H1 (cell line): ENCODE data around the gene TFCP2. TPM values are rescaled to one million over a fixed set of nuclear protein-coding genes. Genes with fewer than 3 reads are reported as not detected.

Source experiments
- CTCF ChIA-PET: fragments of 300-600 bp; sonication (Branson Sonifier 250); formaldehyde crosslinking; loops from one replicate; lab custom pipeline; 2021; ENCODE audit not compliant: partially characterized antibody; lab: Charles Lee
- POLR2A ChIA-PET: fragments of 300-600 bp; sonication (Branson Sonifier 250); formaldehyde crosslinking; loops from one replicate; lab custom pipeline; 2021; ENCODE audit warnings: inconsistent platforms; ENCODE audit not compliant: partially characterized antibody; lab: Charles Lee
- DNase-seq, 2 experiments: peaks; one replicate each; pipeline versions ENCODE4 v3.0.0 to v3.0.0-alpha.2; 2010 to 2022; ENCODE audit warnings: low spot score in 2 of 2, low read depth in 1 of 2, mixed read lengths in 1 of 2
- FAIRE-seq: peaks from 2 replicates; lab custom pipeline; 2011; peaks lifted over from hg19 to GRCh38; lab: Jason Lieb, UNC
- H2AFZ ChIP-seq: 2 replicates; pipeline ENCODE4 v1.8.1; 2012; ENCODE audit warnings: low read length, inconsistent platforms
- H2AK5ac ChIP-seq: 2 replicates; pipeline ENCODE4 v1.6.1; 2013; ENCODE audit warnings: low read depth, low read length
- H2BK120ac ChIP-seq: replicated peaks from 2 replicates; pipeline ENCODE3; 2013; ENCODE audit warnings: low read depth, low read length, inconsistent platforms
- H2BK12ac ChIP-seq: 2 replicates; pipeline ENCODE4 v1.6.1; 2013; ENCODE audit warnings: low read depth, low read length
- H2BK15ac ChIP-seq: 2 replicates; pipeline ENCODE4 v1.6.1; 2013; ENCODE audit warnings: low read length
- H2BK20ac ChIP-seq: 2 replicates; pipeline ENCODE4 v1.6.1; 2013; ENCODE audit warnings: low read length
- H2BK5ac ChIP-seq: 2 replicates; pipeline ENCODE4 v1.6.1; 2013; ENCODE audit warnings: low read depth, low read length
- H3K14ac ChIP-seq: 2 replicates; pipeline ENCODE4 v1.6.1; 2013; ENCODE audit warnings: inconsistent platforms; ENCODE audit not compliant: insufficient read length
- H3K18ac ChIP-seq: 2 replicates; pipeline ENCODE4 v1.6.1; 2013; ENCODE audit warnings: low read length; ENCODE audit errors: extremely low read depth
- H3K23ac ChIP-seq: 2 replicates; pipeline ENCODE4 v1.6.1; 2013; ENCODE audit warnings: inconsistent platforms; ENCODE audit not compliant: insufficient read length
- H3K23me2 ChIP-seq: 2 replicates; pipeline ENCODE4 v1.6.1; 2013; ENCODE audit warnings: low read depth, low read length
- H3K27ac ChIP-seq: 2 replicates; pipeline ENCODE4 v1.6.1; 2011; ENCODE audit warnings: low read depth, low read length, inconsistent platforms
- H3K27me3 ChIP-seq, 4 experiments: replicated peaks in 1 of 4; 1 replicate in 1 of 4; 2 replicates in 3 of 4; pipeline versions ENCODE4 v1.6.1 to v1.8.1; 2011 to 2013; ENCODE audit warnings: low read length in 3 of 4, mild to moderate bottlenecking in 3 of 4, inconsistent platforms in 2 of 4, mixed read lengths in 2 of 4, moderate library complexity in 1 of 4; ENCODE audit not compliant: control insufficient read depth in 3 of 4, insufficient read depth in 3 of 4; ENCODE audit errors: extremely low read depth in 1 of 4
- H3K36me3 ChIP-seq, 4 experiments: 2 replicates each; pipeline versions ENCODE4 v1.6.1 to v1.8.1; 2011 to 2013; ENCODE audit warnings: mild to moderate bottlenecking in 4 of 4, low read length in 3 of 4, moderate library complexity in 2 of 4, control low read depth in 1 of 4, inconsistent platforms in 1 of 4; ENCODE audit not compliant: insufficient read depth in 4 of 4, control insufficient read depth in 2 of 4
- H3K4ac ChIP-seq: replicated peaks from 2 replicates; pipeline ENCODE3; 2013; ENCODE audit warnings: low read length, low read depth, mixed read lengths, inconsistent platforms; ENCODE audit not compliant: insufficient read length
- H3K4me1 ChIP-seq, 4 experiments: replicated peaks in 1 of 4; 1 replicate in 1 of 4; 2 replicates in 3 of 4; pipeline versions ENCODE4 v1.6.1 to v1.8.1; 2011 to 2013; ENCODE audit warnings: low read length in 3 of 4, inconsistent platforms in 2 of 4, mixed read lengths in 1 of 4; ENCODE audit not compliant: insufficient read depth in 4 of 4, control insufficient read depth in 3 of 4
- H3K4me2 ChIP-seq, 2 experiments: 2 replicates each; pipeline versions ENCODE4 v1.6.1 to v1.8.1; 2011 to 2013; ENCODE audit warnings: low read depth in 2 of 2, low read length in 2 of 2, control low read depth in 1 of 2, inconsistent platforms in 1 of 2, mild to moderate bottlenecking in 1 of 2; ENCODE audit not compliant: insufficient read depth in 1 of 2
- H3K4me3 ChIP-seq, 4 experiments: fragments of 200-600, 300-600 bp in 1 of 4; sonication (generic), shearing (Covaris generic), sonication (Bioruptor Twin) in 1 of 4; 2 replicates each; pipeline versions ENCODE4 v1.5.1 to v1.8.1; 2011 to 2016; ENCODE audit warnings: low read length in 4 of 4, low read depth in 3 of 4, control low read depth in 2 of 4, inconsistent platforms in 2 of 4, mild to moderate bottlenecking in 2 of 4, mixed read lengths in 1 of 4, moderate library complexity in 1 of 4; ENCODE audit not compliant: insufficient read depth in 2 of 4; ENCODE audit errors: extremely low read depth in 1 of 4
- H3K56ac ChIP-seq: replicated peaks from 2 replicates; pipeline ENCODE3; 2013; ENCODE audit warnings: low read depth, mild to moderate bottlenecking, mixed read lengths, low read length, inconsistent platforms; ENCODE audit not compliant: insufficient read length
- H3K79me1 ChIP-seq: 2 replicates; pipeline ENCODE4 v1.6.1; 2013; ENCODE audit warnings: low read depth, low read length, control low read depth
- H3K79me2 ChIP-seq, 2 experiments: 2 replicates each; pipeline versions ENCODE4 v1.6.1 to v1.8.1; 2012 to 2013; ENCODE audit warnings: low read length in 2 of 2, mild to moderate bottlenecking in 2 of 2, inconsistent platforms in 1 of 2; ENCODE audit not compliant: insufficient read depth in 2 of 2, control insufficient read depth in 1 of 2
- H3K9ac ChIP-seq, 4 experiments: replicated peaks in 1 of 4; 1 replicate in 1 of 4; 2 replicates in 3 of 4; pipeline versions ENCODE4 v1.6.1 to v1.8.1; 2011 to 2013; ENCODE audit warnings: low read depth in 3 of 4, low read length in 3 of 4, control low read depth in 2 of 4, mild to moderate bottlenecking in 2 of 4, moderate library complexity in 2 of 4, inconsistent platforms in 1 of 4; ENCODE audit errors: extremely low read depth in 1 of 4
- H3K9me3 ChIP-seq, 2 experiments: 2 replicates each; pipeline versions ENCODE4 v1.6.1 to v1.8.1; 2012 to 2013; ENCODE audit warnings: mild to moderate bottlenecking in 2 of 2, moderate library complexity in 2 of 2, control low read depth in 1 of 2, inconsistent platforms in 1 of 2, low read depth in 1 of 2, low read length in 1 of 2, mixed read lengths in 1 of 2; ENCODE audit not compliant: insufficient read depth in 2 of 2
- H4K20me1 ChIP-seq, 2 experiments: replicated peaks in 1 of 2; 2 replicates each; pipeline versions ENCODE3 to v1.8.1; 2011 to 2013; ENCODE audit warnings: inconsistent platforms in 2 of 2, low read length in 2 of 2, mild to moderate bottlenecking in 1 of 2; ENCODE audit not compliant: insufficient read depth in 2 of 2, control insufficient read depth in 1 of 2
- H4K5ac ChIP-seq: 2 replicates; pipeline ENCODE4 v1.6.1; 2013; ENCODE audit warnings: low read length, low read depth, mixed read lengths, inconsistent platforms; ENCODE audit not compliant: insufficient read length
- H4K8ac ChIP-seq: 2 replicates; pipeline ENCODE4 v1.8.0; 2013; ENCODE audit warnings: mild to moderate bottlenecking, moderate library complexity, low read length, inconsistent platforms; ENCODE audit not compliant: insufficient read depth; ENCODE audit errors: extremely low read depth
- H4K91ac ChIP-seq: replicated peaks from 2 replicates; pipeline ENCODE3; 2013; ENCODE audit warnings: low read length, mixed read lengths, inconsistent platforms; ENCODE audit not compliant: insufficient read length
- ATF3 ChIP-seq: IDR thresholded peaks from 2 replicates; pipeline ENCODE4 v1.6.1; 2011; ENCODE audit warnings: low read depth, mild to moderate bottlenecking, low read length; ENCODE audit not compliant: insufficient read depth
- BCL11A ChIP-seq, 2 experiments: IDR thresholded peaks; one replicate each; pipeline ENCODE4 v1.6.1; 2011; ENCODE audit warnings: low read depth in 2 of 2, low read length in 2 of 2, mild to moderate bottlenecking in 2 of 2
- CREB1 ChIP-seq: IDR thresholded peaks from 2 replicates; pipeline ENCODE4 v1.6.1; 2012; ENCODE audit warnings: inconsistent platforms
- NANOG ChIP-seq: IDR thresholded peaks from 2 replicates; pipeline ENCODE4 v1.6.1; 2011; ENCODE audit warnings: low read length, low read depth, mild to moderate bottlenecking, inconsistent platforms; ENCODE audit not compliant: insufficient read depth, poor library complexity, severe bottlenecking
- RFX5 ChIP-seq: IDR thresholded peaks from 2 replicates; pipeline ENCODE4 v1.6.1; 2011; ENCODE audit warnings: low read depth, low read length, improper control_type of control experiment, borderline replicate concordance
- RXRA ChIP-seq: IDR thresholded peaks from 2 replicates; pipeline ENCODE4 v1.6.1; 2011; ENCODE audit warnings: low read depth, mild to moderate bottlenecking, low read length, moderate library complexity; ENCODE audit not compliant: insufficient read depth
- SAP30 ChIP-seq: fragments of 300-600 bp; sonication (generic); IDR thresholded peaks from 2 replicates; pipeline ENCODE4 v1.7.1; 2012; ENCODE audit warnings: low read length, moderate library complexity, mild to moderate bottlenecking, inconsistent platforms; ENCODE audit not compliant: insufficient read depth, insufficient replicate concordance
- SIRT6 ChIP-seq: IDR thresholded peaks from one replicate; pipeline ENCODE4 v1.7.1; 2012; ENCODE audit warnings: low read length, inconsistent platforms
- YY1 ChIP-seq: IDR thresholded peaks from 2 replicates; pipeline ENCODE4 v1.6.1; 2011; ENCODE audit warnings: low read depth, mild to moderate bottlenecking, low read length
- WGBS, 2 experiments: shearing (Covaris generic) in 1 of 2; methylation state at CpG; one replicate each; pipeline versions ENCODE4 v1.1.6 to v1.1.7; 2013 to 2015; ENCODE audit warnings: low lambda C conversion rate in 2 of 2, mixed read lengths in 2 of 2, inconsistent platforms in 1 of 2, low coverage in 1 of 2, missing lambda C conversion rate in 1 of 2; ENCODE audit not compliant: insufficient replicate concordance in 2 of 2, insufficient coverage in 1 of 2, insufficient read length in 1 of 2; ENCODE audit errors: extremely low coverage in 1 of 2, missing lambda C conversion rate in 1 of 2; 5-methylcytosine and 5-hydroxymethylcytosine counted together
- polyA plus RNA-seq, 7 experiments: library from polyadenylated mRNA; depleted of rRNA in 3 of 7; stranded (reverse) in 5 of 7; unstranded in 2 of 7; fragments of >200 nt in 5 of 7; fragments of 200-250 nt in 2 of 7; gene quantifications; 1 replicate in 5 of 7; 2 replicates in 1 of 7; 4 replicates in 1 of 7; pipeline versions ENCODE4 v1.2.1 to v1.2.3, GENCODE V29; 2011 to 2013; ENCODE audit warnings: missing spikeins in 2 of 7, mixed read lengths in 2 of 7
- total RNA-seq: library from RNA; stranded (reverse); fragmentation: NEBNext Ultra II Directional; extraction: Animal tissue kit (Norgen Biotek cat#: 25700); gene quantifications from 2 replicates; pipeline ENCODE4 v1.2.1, GENCODE V29; 2021

The TFCP2 gene
- total and polyA plus RNA-seq, 2 of the 8 experiments (the other 6 are each of a cell fraction or from before 2014, with no cell fraction given) = 19.8 to 49.2 TPM

DNA sequence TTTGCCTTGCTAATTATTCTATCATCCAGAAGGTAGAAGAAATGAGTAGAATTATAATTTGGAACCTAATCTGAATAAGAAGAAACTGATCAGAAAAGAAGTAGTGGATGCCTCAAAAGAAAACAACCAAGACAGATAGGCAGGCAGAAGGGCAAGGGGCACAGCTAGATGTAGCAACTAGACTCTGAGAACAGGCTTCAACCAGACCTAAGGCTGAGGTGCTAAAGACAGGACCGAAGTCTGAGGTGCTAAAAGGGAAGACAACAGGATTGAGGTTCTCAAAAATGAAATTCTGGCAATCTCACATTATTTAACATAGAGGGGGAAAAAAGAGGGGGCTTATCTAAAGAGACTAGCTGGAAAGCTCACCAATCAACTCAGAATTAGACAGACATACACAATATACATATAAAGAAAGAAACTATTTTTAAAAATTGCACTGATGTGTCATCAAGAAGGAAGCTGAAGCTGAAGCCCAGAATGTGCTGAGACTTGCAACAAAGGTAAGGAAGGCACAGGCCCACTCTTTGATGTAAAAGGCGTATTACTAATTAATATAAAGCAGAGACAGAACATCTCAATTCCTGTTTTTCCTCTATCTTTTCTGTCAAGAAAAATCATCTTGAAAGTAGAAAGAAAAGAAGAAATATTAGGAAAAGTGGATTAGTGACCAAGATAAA, 45.7 kb downstream of the TFCP2 start:
- CTCF ChIA-PET = no interaction called here
- Histone ChIP-seq H3K79me2 (peaks cover 0 to 6% of the 10 kb centered on the region in 2 experiments; a peak in 1 of 4 replicates), H3K18ac (no peak overlapping the region), H4K91ac (no peak overlapping the region), H3K23ac (no peak overlapping the region), H2BK20ac (no peak overlapping the region), H3K27me3 (no peaks in the 10 kb centered on the region), H3K23me2 (no peaks in the 10 kb centered on the region), H2BK12ac (no peak overlapping the region), H3K14ac (no peak overlapping the region), H2AFZ (no peak overlapping the region), H4K20me1 (no peaks in the 10 kb centered on the region), H2BK5ac (no peak overlapping the region), H3K79me1 (peaks cover 2% of the 10 kb centered on the region; the same call in 1 of the 2 replicates), H4K5ac (no peak overlapping the region), H3K56ac (no peak overlapping the region), H3K4ac (no peak overlapping the region), H2BK15ac (no peak overlapping the region), H2BK120ac (no peak overlapping the region), H3K9ac (no peak overlapping the region), H2AK5ac (no peak overlapping the region), H3K4me2 (no peak overlapping the region), H3K4me1 (no peaks in the 10 kb centered on the region), H3K36me3 (peaks cover 0 to 8% (median 1%) of the 10 kb centered on the region in 4 experiments; a peak in 4 of 8 replicates), H3K9me3 (no peaks in the 10 kb centered on the region), H4K8ac (no peak overlapping the region), H3K4me3 (no peak overlapping the region), H3K27ac (no peak overlapping the region)
- POLR2A ChIA-PET = interaction anchor here (0.5 kb wide), 1 partner anchor 155 kb away, joined by 3 read pairs; no protein-coding TSS in a partner anchor
- DNase-seq (no peak), FAIRE-seq (no peak)
- WGBS, 2 experiments = 83% methylated on average over 2 of the region's 2 CpGs; no CpG with 5 or more reads in 1 of the 2 experiments
- no peak for TF ChIP-seq CREB1
- no peak for TF ChIP-seq ATF3
- TF ChIP-seq BCL11A (IDR thresholded peaks at IDR 0.05; ENCODE audit: low read depth in 2 of 2, low read length in 2 of 2) = no peak
- no peak for TF ChIP-seq SIRT6
- TF ChIP-seq NANOG = no peak
- TF ChIP-seq RFX5 = no peak
- no peak for TF ChIP-seq YY1
- no peak for TF ChIP-seq RXRA
- no peak for TF ChIP-seq SAP30
